Measurements from ENCODE around the gene FAHD2B. TPM values are rescaled to one million over a fixed set of nuclear protein-coding genes. Genes with fewer than 3 reads are reported as not detected.
"Not testable (repeated sequence)": the region's sequence is repeated elsewhere in the genome, so short reads cannot be mapped to it uniquely, and the experiment has no call there.

FAHD2B gene
- total RNA-seq, 1 experiment from 2014 or later = 4.1 TPM

GRCh38 chr2:97068722-97069121, 26.0 kb downstream of the FAHD2B start:
- not testable (repeated sequence) for DNase-seq (ENCODE audit: low spot score)

GRCh38 chr2:97068074-97068473, 26.6 kb downstream of the FAHD2B start:
- DNase-seq (ENCODE audit: low spot score) = no peak

- DNase-seq (ENCODE audit: low spot score) = no peak
These were observed 27.2 kb downstream of the FAHD2B start for GRCh38 chr2:97067279-97068004.

GRCh38 chr2:97066030-97066429, 28.7 kb downstream of the FAHD2B start:
- DNase-seq (ENCODE audit: low spot score) = not testable (repeated sequence)

- DNase-seq (ENCODE audit: low spot score) = not testable (repeated sequence)
These were observed 32.7 kb downstream of the FAHD2B start for GRCh38 chr2:97062020-97062419.

- not testable (repeated sequence) for DNase-seq (ENCODE audit: low spot score)
These were observed 34.9 kb downstream of the FAHD2B start for GRCh38 chr2:97059782-97060181.

GRCh38 chr2:97056150-97056549, 38.5 kb downstream of the FAHD2B start:
- peak; percentile 1 for DNase-seq (ENCODE audit: low spot score)

GRCh38 chr2:97050032-97050431, 44.6 kb downstream of the FAHD2B start:
- not testable (repeated sequence) for DNase-seq (ENCODE audit: low spot score)

- not testable (repeated sequence) for DNase-seq (ENCODE audit: low spot score)
These were observed 46.2 kb downstream of the FAHD2B start for GRCh38 chr2:97048448-97048847.

GRCh38 chr2:97046676-97047075, 48.0 kb downstream of the FAHD2B start:
- DNase-seq (ENCODE audit: low spot score) = not testable (repeated sequence)

GRCh38 chr2:97045895-97046499, 48.7 kb downstream of the FAHD2B start:
- DNase-seq (ENCODE audit: low spot score) = not testable (repeated sequence)

Small RNA genes lying within 50 kb of the gene (small RNA-seq; reads per million reads assigned to genes)
- gene AC018892.1 = not detected
- not detected for gene IGKV1OR2-3
- gene IGKV2OR2-2 = not detected
- not detected for gene RN7SL313P

Other genes with a start within 250 kb of the FAHD2B start
- 26.8 and 31.7 TPM in 2 replicates for gene ANKRD39, start 236.9 kb downstream of the FAHD2B start, total RNA-seq (2014; rRNA removed; shearing (Covaris generic))
- 8.6 and 8.8 TPM in 2 replicates for gene SEMA4C, start 224.8 kb downstream of the FAHD2B start, total RNA-seq (2014; rRNA removed; shearing (Covaris generic))
- gene FAM178B, start 108.3 kb downstream of the FAHD2B start, total RNA-seq (2014; rRNA removed; shearing (Covaris generic)) = not detected in 2 replicates
- gene ANKRD36, start 18.3 kb upstream of the FAHD2B start, total RNA-seq (2014; rRNA removed; shearing (Covaris generic)) = 6.2 and 8.1 TPM in 2 replicates